Right lung (tissue), 5 donors: ENCODE data around the gene FBXL3. TPM values are rescaled to one million over a fixed set of nuclear protein-coding genes. Genes with fewer than 3 reads are reported as not detected.

Source experiments
- DNase-seq, 2 donors: peaks; one replicate each; pipeline ENCODE4 v3.0.0-alpha.2; 2013
- polyA plus RNA-seq, 5 donors: library from polyadenylated mRNA; unstranded; fragments of 120-200 nt; gene quantifications; one replicate each; pipeline versions ENCODE4 v1.2.1 to v1.2.3, GENCODE V29; 2013; ENCODE audit warnings: inconsistent platforms in 1 of 5, low replicate concordance in 1 of 5; ENCODE audit not compliant: insufficient read length in 5 of 5, insufficient read depth in 1 of 5

FBXL3 gene
- polyA plus RNA-seq, 5 donors = 48.1 to 76.8 (median 61.5) TPM

DNA sequence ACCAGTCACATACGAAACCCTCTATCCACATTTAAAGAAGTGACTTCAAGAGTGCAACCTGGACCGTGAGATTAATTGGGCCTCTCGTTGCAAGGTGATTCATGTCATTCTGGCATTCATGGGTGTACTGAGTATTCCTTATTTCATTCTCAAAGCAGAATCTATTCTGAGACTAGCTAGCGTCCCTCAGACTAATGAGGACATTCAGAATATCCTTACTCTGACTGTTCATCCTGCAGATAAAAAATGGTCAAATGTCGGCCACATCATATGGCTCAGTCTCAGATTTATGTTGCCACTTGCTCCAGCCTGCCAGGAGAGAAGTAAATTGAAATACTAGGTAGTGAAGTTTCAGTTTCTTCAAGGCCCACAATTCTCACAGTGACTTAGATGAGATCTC lies 71.3 kb downstream of the FBXL3 start:
- no peak for DNase-seq

Other genes starting within 250 kb of the FBXL3 start
- 100 to 1,000 TPM; 150 to 217 (median 181) TPM for gene KCTD12, start 140.8 kb downstream of the FBXL3 start, polyA plus RNA-seq
- not detected for gene ACOD1, start 78.6 kb downstream of the FBXL3 start, polyA plus RNA-seq
- 10 to 100 TPM; 32.3 to 46.5 (median 41.5) TPM for gene CLN5, start 35.1 kb downstream of the FBXL3 start, polyA plus RNA-seq